Measurements from ENCODE around the gene JOSD2. TPM values are rescaled to one million over a fixed set of nuclear protein-coding genes. Genes with fewer than 3 reads are reported as not detected.

The JOSD2 gene
- polyA plus RNA-seq, 2 donors = 39.4 to 54.5 TPM

DNA sequence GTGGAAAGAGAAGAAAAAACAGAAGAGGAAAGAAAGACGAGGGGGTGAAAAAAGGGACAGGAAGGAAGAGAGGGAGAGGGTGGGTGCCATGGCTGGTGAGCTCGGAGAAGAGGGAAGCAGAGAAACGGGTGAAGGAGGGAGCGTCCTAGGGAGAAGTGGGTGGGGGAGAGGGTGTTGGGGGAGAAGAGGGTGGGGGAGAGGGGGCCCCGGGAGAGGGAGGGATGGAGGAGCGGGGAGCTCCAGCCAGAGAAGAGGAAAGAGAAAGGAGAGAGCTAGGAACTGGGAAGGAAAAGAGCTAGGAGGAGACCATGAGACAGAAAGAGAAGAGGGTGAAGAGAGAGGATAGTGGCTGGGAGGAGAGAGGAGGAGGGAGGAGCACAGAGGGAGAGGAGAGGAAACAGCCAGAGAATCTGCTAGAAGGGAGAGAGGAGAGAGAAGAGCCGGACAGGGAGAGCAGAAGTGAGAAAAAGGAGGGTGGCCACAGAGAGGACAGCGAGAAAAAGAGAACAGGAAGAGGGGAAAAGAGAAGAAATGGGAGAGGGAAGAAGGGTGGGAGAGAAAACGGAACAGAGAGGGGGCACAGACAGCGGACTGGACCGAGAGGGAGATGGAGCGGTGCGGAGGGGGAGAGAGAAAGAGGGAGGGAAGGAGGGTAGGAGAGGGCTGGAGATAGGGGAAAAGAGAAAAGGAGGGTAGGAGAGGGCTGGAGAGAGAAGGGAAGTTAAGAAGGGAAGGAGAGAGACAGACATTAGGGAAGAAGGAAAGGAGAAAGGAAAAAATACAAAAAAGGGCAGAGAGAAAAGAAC, 22.4 kb downstream of the JOSD2 start:
- 37 to 38% methylated on average over 13 of the region's 13 CpGs for WGBS, 2 donors
- H3K27ac ChIP-seq (ENCODE audit: low read depth in 2 of 2, low read length in 1 of 2) = no peak overlapping the region
- no peaks in the 10 kb centered on the region for H3K27me3 ChIP-seq (ENCODE audit: control insufficient read depth in 1 of 2, insufficient read depth in 2 of 2, low read length in 2 of 2)

DNA sequence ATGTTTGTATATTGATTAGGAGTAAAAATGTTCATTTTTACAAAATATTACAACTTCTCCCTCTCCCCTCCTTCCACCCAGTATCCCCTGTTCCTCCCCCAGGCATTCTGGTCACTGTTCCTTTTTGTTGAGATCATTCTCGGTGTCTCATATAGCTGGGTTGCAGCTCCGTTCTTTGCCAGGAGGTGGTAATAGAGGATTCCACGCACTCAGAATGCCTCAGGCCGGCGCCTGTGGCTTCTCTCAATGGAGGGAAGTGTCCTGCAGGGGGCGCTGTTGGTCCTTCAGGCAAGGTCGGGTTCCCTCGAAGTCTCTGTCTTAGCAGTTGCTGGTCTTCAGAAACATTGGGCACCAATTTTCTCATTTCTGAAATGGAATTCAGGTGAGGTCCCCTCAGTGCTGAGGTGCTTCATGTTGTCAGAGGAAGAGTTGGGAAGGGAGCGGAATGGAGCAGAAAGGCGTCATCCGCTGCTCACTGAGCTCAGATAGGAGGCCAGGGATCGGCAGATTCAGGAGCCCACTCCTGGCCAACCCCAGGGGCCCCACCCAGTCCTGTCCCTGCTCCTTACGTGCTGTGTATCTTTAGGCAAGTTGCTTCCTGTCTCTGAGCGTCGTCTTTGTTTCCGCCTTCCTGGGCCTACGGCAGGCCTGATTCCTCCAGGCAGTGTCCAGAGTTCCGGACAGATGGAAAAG, 24.0 kb downstream of the JOSD2 start:
- Histone ChIP-seq H3K27me3 (ENCODE audit: control insufficient read depth in 1 of 2, insufficient read depth in 2 of 2, low read length in 2 of 2) (no peaks in the 10 kb centered on the region), H3K36me3 (ENCODE audit: control insufficient read depth in 2 of 2, insufficient read depth in 2 of 2, low read length in 1 of 2) (peaks cover 3 to 10% of the 10 kb centered on the region in 2 donors), H3K9me3 (ENCODE audit: control insufficient read depth in 2 of 2, insufficient read depth in 1 of 2, low read depth in 1 of 2, low read length in 1 of 2) (peaks cover 0 to 3% of the 10 kb centered on the region in 2 donors), H3K4me3 (ENCODE audit: low read depth in 1 of 2, low read length in 2 of 2) (no peak overlapping the region), H3K4me1 (ENCODE audit: control insufficient read depth in 2 of 2, insufficient read depth in 2 of 2, low read length in 1 of 2) (peaks cover 0 to 4% of the 10 kb centered on the region in 2 donors), H3K27ac (ENCODE audit: low read depth in 2 of 2, low read length in 1 of 2) (no peak overlapping the region)
- 72 to 75% methylated on average over 18 of the region's 18 CpGs for WGBS, 2 donors

More for the DNA sequence above, 22.4 kb downstream of the JOSD2 start:
- peaks cover 0 to 4% of the 10 kb centered on the region in 2 donors for H3K4me1 ChIP-seq (ENCODE audit: control insufficient read depth in 2 of 2, insufficient read depth in 2 of 2, low read length in 1 of 2)
- H3K4me3 ChIP-seq (ENCODE audit: low read depth in 1 of 2, low read length in 2 of 2) = no peak overlapping the region
- peaks cover 0 to 3% of the 10 kb centered on the region in 2 donors for H3K36me3 ChIP-seq (ENCODE audit: control insufficient read depth in 2 of 2, insufficient read depth in 2 of 2, low read length in 1 of 2)
- peaks cover 0 to 3% of the 10 kb centered on the region in 2 donors for H3K9me3 ChIP-seq (ENCODE audit: control insufficient read depth in 2 of 2, insufficient read depth in 1 of 2, low read depth in 1 of 2, low read length in 1 of 2)

GRCh38 chr19:50485284-50485955, 25.6 kb downstream of the JOSD2 start:
- WGBS, 2 donors = 90 to 94% methylated on average over 10 of the region's 10 CpGs
- peaks cover 0 to 4% of the 10 kb centered on the region in 2 donors for H3K4me1 ChIP-seq (ENCODE audit: control insufficient read depth in 2 of 2, insufficient read depth in 2 of 2, low read length in 1 of 2)
- peaks cover 0 to 3% of the 10 kb centered on the region in 2 donors for H3K9me3 ChIP-seq (ENCODE audit: control insufficient read depth in 2 of 2, insufficient read depth in 1 of 2, low read depth in 1 of 2, low read length in 1 of 2)
- H3K4me3 ChIP-seq (ENCODE audit: low read depth in 1 of 2, low read length in 2 of 2) = no peak overlapping the region
- H3K36me3 ChIP-seq (ENCODE audit: control insufficient read depth in 2 of 2, insufficient read depth in 2 of 2, low read length in 1 of 2) = peaks cover 3 to 23% of the 10 kb centered on the region in 2 donors
- no peak overlapping the region for H3K27ac ChIP-seq (ENCODE audit: low read depth in 2 of 2, low read length in 1 of 2)
- H3K27me3 ChIP-seq (ENCODE audit: control insufficient read depth in 1 of 2, insufficient read depth in 2 of 2, low read length in 2 of 2) = no peaks in the 10 kb centered on the region

- Histone ChIP-seq H3K4me1 (ENCODE audit: control insufficient read depth in 2 of 2, insufficient read depth in 2 of 2, low read length in 1 of 2) (peaks cover 0 to 4% of the 10 kb centered on the region in 2 donors), H3K9me3 (ENCODE audit: control insufficient read depth in 2 of 2, insufficient read depth in 1 of 2, low read depth in 1 of 2, low read length in 1 of 2) (peaks cover 0 to 3% of the 10 kb centered on the region in 2 donors), H3K4me3 (ENCODE audit: low read depth in 1 of 2, low read length in 2 of 2) (no peak overlapping the region), H3K36me3 (ENCODE audit: control insufficient read depth in 2 of 2, insufficient read depth in 2 of 2, low read length in 1 of 2) (peaks cover 3 to 39% of the 10 kb centered on the region in 2 donors), H3K27me3 (ENCODE audit: control insufficient read depth in 1 of 2, insufficient read depth in 2 of 2, low read length in 2 of 2) (no peaks in the 10 kb centered on the region), H3K27ac (ENCODE audit: low read depth in 2 of 2, low read length in 1 of 2) (no peak overlapping the region)
- WGBS, 2 donors = 86 to 88% methylated on average over 10 of the region's 10 CpGs
Observed at GRCh38 chr19:50482916-50483315, 28.1 kb downstream of the JOSD2 start.

DNA sequence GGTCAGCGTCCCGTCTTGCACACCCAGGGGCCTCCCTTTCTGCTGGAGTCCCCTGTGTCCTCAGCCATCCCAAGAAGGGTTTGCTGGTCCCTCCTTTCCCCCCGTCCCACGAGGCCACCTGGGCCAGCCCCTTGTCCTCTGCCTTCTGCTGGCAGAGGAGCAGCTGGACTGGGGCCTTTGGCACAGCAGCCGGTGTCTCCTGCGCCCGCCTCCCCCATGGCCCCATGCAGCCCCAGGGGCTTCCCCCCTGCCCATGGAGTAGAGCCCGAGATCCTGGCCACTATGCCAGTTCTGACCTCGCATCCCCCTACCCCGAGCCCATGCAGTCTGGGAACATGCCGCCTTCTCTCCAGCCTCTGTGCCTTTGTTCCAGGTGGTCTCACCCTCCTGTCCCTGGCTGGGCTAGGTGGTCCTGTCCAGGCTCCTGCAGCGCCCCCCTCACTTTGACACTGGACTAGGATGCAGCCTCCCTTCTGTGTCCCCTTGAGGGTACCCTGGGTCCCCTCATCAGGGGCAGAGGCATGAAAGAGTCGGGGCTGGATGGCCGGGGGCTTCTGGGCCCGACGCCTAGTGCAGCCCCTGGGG, 28.6 kb downstream of the JOSD2 start:
- Histone ChIP-seq H3K27me3 (ENCODE audit: control insufficient read depth in 1 of 2, insufficient read depth in 2 of 2, low read length in 2 of 2) (no peaks in the 10 kb centered on the region), H3K36me3 (ENCODE audit: control insufficient read depth in 2 of 2, insufficient read depth in 2 of 2, low read length in 1 of 2) (peaks cover 3 to 39% of the 10 kb centered on the region in 2 donors), H3K27ac (ENCODE audit: low read depth in 2 of 2, low read length in 1 of 2) (no peak overlapping the region), H3K4me1 (ENCODE audit: control insufficient read depth in 2 of 2, insufficient read depth in 2 of 2, low read length in 1 of 2) (peaks cover 4 to 5% of the 10 kb centered on the region in 2 donors), H3K4me3 (ENCODE audit: low read depth in 1 of 2, low read length in 2 of 2) (no peak overlapping the region), H3K9me3 (ENCODE audit: control insufficient read depth in 2 of 2, insufficient read depth in 1 of 2, low read depth in 1 of 2, low read length in 1 of 2) (peaks cover 0 to 3% of the 10 kb centered on the region in 2 donors)
- 83 to 92% methylated on average over 12 to 16 of the region's 16 CpGs for WGBS, 2 donors

DNA sequence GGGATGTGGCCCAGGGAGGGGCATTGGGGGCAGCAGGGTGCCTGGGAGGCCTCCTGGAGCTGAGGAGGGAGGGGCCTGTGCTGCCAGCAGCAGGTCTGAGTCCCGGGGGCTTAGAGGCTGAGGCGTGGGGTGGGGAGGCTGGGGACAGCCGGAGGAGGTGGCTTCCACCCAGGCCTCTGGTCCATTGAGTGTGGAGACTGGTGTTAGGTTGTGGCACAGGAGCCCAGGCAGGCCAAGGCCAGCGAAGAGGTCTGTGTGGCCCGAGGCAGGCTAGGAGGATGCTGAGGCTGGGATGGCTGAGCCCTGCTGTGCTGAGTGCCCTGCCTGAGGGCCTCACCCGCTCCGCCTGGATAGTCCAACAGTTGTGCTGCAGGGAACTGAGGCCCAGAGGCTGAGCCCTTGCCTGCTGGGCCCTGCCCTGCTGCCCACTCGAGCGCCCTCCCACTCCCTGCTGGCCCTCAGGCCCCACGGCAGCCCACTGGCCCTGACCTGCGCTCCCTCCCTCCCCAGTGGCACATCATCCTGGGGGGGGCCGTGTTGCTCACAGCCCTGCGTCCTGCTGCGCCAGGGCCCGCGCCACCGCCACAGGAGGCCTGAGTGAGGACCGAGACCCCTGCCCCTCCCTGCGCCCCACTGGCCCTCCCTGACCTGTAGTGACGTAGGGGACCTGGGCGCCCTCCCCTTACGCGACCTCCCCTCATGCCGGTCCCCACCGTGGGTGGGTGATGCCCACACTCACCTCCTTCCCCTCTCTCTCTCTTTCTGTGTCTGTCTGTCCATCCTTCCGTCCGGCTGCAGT, 29.4 kb downstream of the JOSD2 start:
- H3K9me3 ChIP-seq (ENCODE audit: control insufficient read depth in 2 of 2, insufficient read depth in 1 of 2, low read depth in 1 of 2, low read length in 1 of 2) = peaks cover 0 to 3% of the 10 kb centered on the region in 2 donors
- 93 to 94% methylated on average over 26 to 27 of the region's 27 CpGs for WGBS, 2 donors
- peaks cover 3 to 7% of the 10 kb centered on the region in 2 donors for H3K4me1 ChIP-seq (ENCODE audit: control insufficient read depth in 2 of 2, insufficient read depth in 2 of 2, low read length in 1 of 2)
- no peak overlapping the region for H3K4me3 ChIP-seq (ENCODE audit: low read depth in 1 of 2, low read length in 2 of 2)
- peaks cover 3 to 39% of the 10 kb centered on the region in 2 donors for H3K36me3 ChIP-seq (ENCODE audit: control insufficient read depth in 2 of 2, insufficient read depth in 2 of 2, low read length in 1 of 2)
- H3K27ac ChIP-seq (ENCODE audit: low read depth in 2 of 2, low read length in 1 of 2) = no peak overlapping the region
- H3K27me3 ChIP-seq (ENCODE audit: control insufficient read depth in 1 of 2, insufficient read depth in 2 of 2, low read length in 2 of 2) = no peaks in the 10 kb centered on the region

DNA sequence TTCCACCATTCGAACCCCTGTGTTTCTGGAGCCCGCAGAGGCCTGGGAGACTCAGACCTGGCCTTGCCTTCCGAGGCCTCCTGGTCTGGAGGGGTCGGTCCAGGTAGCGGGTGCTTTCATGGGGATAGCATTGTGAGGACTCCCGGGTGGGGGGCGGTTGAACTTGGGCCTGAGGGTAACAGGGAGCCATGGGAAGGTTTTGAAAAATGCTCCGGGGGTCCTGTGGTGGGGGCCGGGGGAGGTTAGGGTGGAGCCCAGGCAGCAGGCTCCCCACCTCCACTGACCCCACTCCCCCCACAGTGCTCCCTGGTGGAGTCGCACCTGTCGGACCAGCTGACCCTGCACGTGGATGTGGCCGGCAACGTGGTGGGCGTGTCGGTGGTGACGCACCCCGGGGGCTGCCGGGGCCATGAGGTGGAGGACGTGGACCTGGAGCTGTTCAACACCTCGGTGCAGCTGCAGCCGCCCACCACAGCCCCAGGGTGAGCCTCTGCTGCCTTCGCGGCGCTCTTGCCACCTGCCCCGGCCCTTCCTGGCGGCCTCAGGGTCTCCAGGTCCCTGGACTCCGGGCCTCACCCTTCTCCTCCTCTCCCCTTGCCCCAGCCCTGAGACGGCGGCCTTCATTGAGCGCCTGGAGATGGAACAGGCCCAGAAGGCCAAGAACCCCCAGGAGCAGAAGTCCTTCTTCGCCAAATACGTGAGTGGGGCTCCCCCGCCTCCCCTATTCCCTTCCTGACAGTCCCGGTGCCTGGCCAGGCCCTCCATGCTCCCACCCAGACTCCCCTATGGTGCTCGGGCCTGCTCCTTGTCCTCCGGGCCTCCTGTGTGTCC, 30.5 kb downstream of the JOSD2 start:
- no peak overlapping the region for H3K27ac ChIP-seq (ENCODE audit: low read depth in 2 of 2, low read length in 1 of 2)
- H3K4me1 ChIP-seq (ENCODE audit: control insufficient read depth in 2 of 2, insufficient read depth in 2 of 2, low read length in 1 of 2) = peaks cover 3 to 11% of the 10 kb centered on the region in 2 donors
- H3K36me3 ChIP-seq (ENCODE audit: control insufficient read depth in 2 of 2, insufficient read depth in 2 of 2, low read length in 1 of 2) = peaks cover 3 to 39% of the 10 kb centered on the region in 2 donors
- 88 to 90% methylated on average over 32 to 37 of the region's 37 CpGs for WGBS, 2 donors
- no peak overlapping the region for H3K4me3 ChIP-seq (ENCODE audit: low read depth in 1 of 2, low read length in 2 of 2)
- peaks cover 0 to 6% of the 10 kb centered on the region in 2 donors for H3K9me3 ChIP-seq (ENCODE audit: control insufficient read depth in 2 of 2, insufficient read depth in 1 of 2, low read depth in 1 of 2, low read length in 1 of 2)
- H3K27me3 ChIP-seq (ENCODE audit: control insufficient read depth in 1 of 2, insufficient read depth in 2 of 2, low read length in 2 of 2) = no peaks in the 10 kb centered on the region

DNA sequence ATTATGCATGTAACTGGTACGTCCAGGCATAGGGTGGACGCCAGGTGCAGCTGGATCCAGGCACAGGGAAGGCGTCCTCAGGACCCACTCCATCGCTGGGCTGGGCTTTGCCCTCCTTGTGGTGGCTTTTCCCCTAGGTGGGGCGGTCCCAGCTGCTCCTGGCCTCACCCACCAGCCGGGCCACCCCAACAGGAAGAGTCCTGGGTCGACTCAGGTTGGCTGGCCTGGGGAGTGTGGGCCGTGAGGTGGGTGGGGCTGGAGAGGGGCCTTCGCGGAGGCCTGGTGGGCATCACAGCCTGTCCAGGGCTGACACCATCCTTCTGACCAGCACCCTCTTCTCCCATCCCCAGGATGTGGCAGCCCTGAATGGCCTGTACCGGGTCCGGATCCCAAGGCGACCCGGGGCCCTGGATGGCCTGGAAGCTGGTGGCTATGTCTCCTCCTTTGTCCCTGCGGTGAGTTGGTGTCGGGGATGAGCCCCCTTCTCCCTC, 31.2 kb downstream of the JOSD2 start:
- 94 to 97% methylated on average over 16 of the region's 16 CpGs for WGBS, 2 donors
- H3K9me3 ChIP-seq (ENCODE audit: control insufficient read depth in 2 of 2, insufficient read depth in 1 of 2, low read depth in 1 of 2, low read length in 1 of 2) = peaks cover 0 to 3% of the 10 kb centered on the region in 2 donors
- H3K27ac ChIP-seq (ENCODE audit: low read depth in 2 of 2, low read length in 1 of 2) = no peak overlapping the region
- peaks cover 3 to 11% of the 10 kb centered on the region in 2 donors for H3K4me1 ChIP-seq (ENCODE audit: control insufficient read depth in 2 of 2, insufficient read depth in 2 of 2, low read length in 1 of 2)
- H3K36me3 ChIP-seq (ENCODE audit: control insufficient read depth in 2 of 2, insufficient read depth in 2 of 2, low read length in 1 of 2) = peaks cover 3 to 39% of the 10 kb centered on the region in 2 donors
- H3K27me3 ChIP-seq (ENCODE audit: control insufficient read depth in 1 of 2, insufficient read depth in 2 of 2, low read length in 2 of 2) = no peaks in the 10 kb centered on the region
- H3K4me3 ChIP-seq (ENCODE audit: low read depth in 1 of 2, low read length in 2 of 2) = no peak overlapping the region
